OCI-LY1 (cell line): ENCODE results near the gene TBC1D2B.

ENCODE experiments used
- H2AFZ ChIP-seq: fragments of 200-600 bp; sonication (generic), shearing (Covaris generic); 2 replicates; pipeline ENCODE4 v1.6.0; 2014; ENCODE audit warnings: antibody characterized with exemption, mild to moderate bottlenecking, low read length
- H3F3A ChIP-seq: fragments of 200-600 bp; sonication (generic), shearing (Covaris generic); 2 replicates; pipeline ENCODE4 v1.6.0; 2014; ENCODE audit warnings: mild to moderate bottlenecking, antibody characterized with exemption, low read length, moderate library complexity; ENCODE audit not compliant: insufficient read depth
- H3K27ac ChIP-seq: fragments of 200-600 bp; sonication (generic); 2 replicates; pipeline ENCODE4 v1.5.1; 2014; ENCODE audit warnings: low read length, mixed run types, mild to moderate bottlenecking, low read depth; ENCODE audit not compliant: poor library complexity, severe bottlenecking
- H3K27me3 ChIP-seq: fragments of 200-600 bp; sonication (generic); 2 replicates; pipeline ENCODE4 v1.6.0; 2014; ENCODE audit warnings: antibody characterized with exemption, mild to moderate bottlenecking, low read length, moderate library complexity; ENCODE audit not compliant: insufficient read depth
- H3K36me3 ChIP-seq: fragments of 200-600 bp; sonication (generic); 2 replicates; pipeline ENCODE4 v1.6.1; 2014; ENCODE audit warnings: mild to moderate bottlenecking, antibody characterized with exemption, low read length, moderate library complexity, mixed read lengths; ENCODE audit not compliant: insufficient read depth
- H3K4me1 ChIP-seq: fragments of 200-600 bp; sonication (generic); 2 replicates; pipeline ENCODE4 v1.5.1; 2014; ENCODE audit warnings: mild to moderate bottlenecking, low read length, moderate library complexity; ENCODE audit not compliant: insufficient read depth, severe bottlenecking
- H3K4me2 ChIP-seq: fragments of 200-600 bp; sonication (generic), shearing (Covaris generic); 2 replicates; pipeline ENCODE4 v1.6.1; 2014; ENCODE audit warnings: low read length
- H3K4me3 ChIP-seq: fragments of 200-600 bp; sonication (generic); 2 replicates; pipeline ENCODE4 v1.5.1; 2014; ENCODE audit warnings: low read length, low read depth, mild to moderate bottlenecking, mixed read lengths; ENCODE audit not compliant: poor library complexity, severe bottlenecking
- H3K79me2 ChIP-seq: fragments of 200-600 bp; shearing (Covaris generic); 2 replicates; pipeline ENCODE4 v1.6.1; 2016; ENCODE audit warnings: mixed run types, low read length, mixed read lengths; ENCODE audit not compliant: insufficient read depth
- H3K9ac ChIP-seq: fragments of 200-600 bp; sonication (generic), shearing (Covaris generic); 2 replicates; pipeline ENCODE4 v1.6.1; 2014; ENCODE audit warnings: mild to moderate bottlenecking, low read length, mixed read lengths
- H3K9me2 ChIP-seq: fragments of 200-600 bp; sonication (generic), shearing (Covaris generic); 2 replicates; pipeline ENCODE4 v1.6.1; 2014; ENCODE audit warnings: low read depth, mild to moderate bottlenecking, low read length, mixed read lengths
- H3K9me3 ChIP-seq: fragments of 200-600 bp; shearing (Covaris generic); 2 replicates; pipeline ENCODE4 v1.6.1; 2014; ENCODE audit warnings: low read length, mixed read lengths
- H4K20me1 ChIP-seq: fragments of 200-600 bp; sonication (generic), shearing (Covaris generic); 2 replicates; pipeline ENCODE4 v1.6.0; 2016; ENCODE audit warnings: mild to moderate bottlenecking, low read length; ENCODE audit not compliant: insufficient read depth
- CTCF ChIP-seq: fragments of 200-600 bp; sonication (generic), shearing (Covaris generic); IDR thresholded peaks from 2 replicates; pipeline ENCODE4 v1.5.1; 2017; ENCODE audit warnings: mild to moderate bottlenecking, antibody characterized with exemption, low read length, moderate library complexity, mixed read lengths
- EZH2 ChIP-seq: fragments of 200-600 bp; sonication (generic), shearing (Covaris generic); IDR thresholded peaks from 2 replicates; pipeline ENCODE4 v1.8.0; 2017; ENCODE audit warnings: borderline replicate concordance, mixed run types, mild to moderate bottlenecking, antibody characterized with exemption, low read length, moderate library complexity, mixed read lengths

The TBC1D2B gene

GRCh38 chr15:78016860-78017259 is 60.7 kb downstream of the TBC1D2B start:
- Histone ChIP-seq H3K36me3 (peaks cover 67% of the 10 kb centered on the region; the same call in 1 of the 2 replicates), H3K27ac (no peak overlapping the region)

GRCh38 chr15:78012643-78013077 is 64.9 kb downstream of the TBC1D2B start:
- H3K4me1 ChIP-seq: peaks cover 4% of the 10 kb centered on the region
- no peaks in the 10 kb centered on the region for H3K9me3 ChIP-seq
- H3K9me2 ChIP-seq: no peaks in the 10 kb centered on the region
- H3K27me3 ChIP-seq: no peaks in the 10 kb centered on the region
- H2AFZ ChIP-seq: no peak overlapping the region
- no peak for TF ChIP-seq EZH2
- TF ChIP-seq CTCF: no peak
- no peak overlapping the region for H3K4me2 ChIP-seq
- no peak overlapping the region for H3K4me3 ChIP-seq
- no peaks in the 10 kb centered on the region for H4K20me1 ChIP-seq
- H3K27ac ChIP-seq: no peak overlapping the region
- H3K36me3 ChIP-seq: peaks cover 81% of the 10 kb centered on the region; the same call in 1 of the 2 replicates
- no peaks in the 10 kb centered on the region for H3K79me2 ChIP-seq
- H3K9ac ChIP-seq: no peak overlapping the region
- H3F3A ChIP-seq: no peaks in the 10 kb centered on the region

More at GRCh38 chr15:78016860-78017259, 60.7 kb downstream of the TBC1D2B start:
- H3K27me3 ChIP-seq: no peaks in the 10 kb centered on the region
- H3K4me3 ChIP-seq: no peak overlapping the region
- no peaks in the 10 kb centered on the region for H3K79me2 ChIP-seq
- no peak for TF ChIP-seq CTCF
- no peak for TF ChIP-seq EZH2
- H3K9me2 ChIP-seq: no peaks in the 10 kb centered on the region
- no peaks in the 10 kb centered on the region for H3K9me3 ChIP-seq
- no peak overlapping the region for H3K4me2 ChIP-seq
- H3K4me1 ChIP-seq: peaks cover 23% of the 10 kb centered on the region
- no peak overlapping the region for H2AFZ ChIP-seq
- H4K20me1 ChIP-seq: no peaks in the 10 kb centered on the region
- no peak overlapping the region for H3K9ac ChIP-seq
- no peaks in the 10 kb centered on the region for H3F3A ChIP-seq

- peaks cover 82% of the 10 kb centered on the region; the same call in 1 of the 2 replicates for H3K36me3 ChIP-seq
- no peaks in the 10 kb centered on the region for H3K9me3 ChIP-seq
- no peaks in the 10 kb centered on the region for H3K79me2 ChIP-seq
These were observed 67.4 kb downstream of the TBC1D2B start for GRCh38 chr15:78010067-78010466.

More at GRCh38 chr15:78010067-78010466, 67.4 kb downstream of the TBC1D2B start:
- no peak overlapping the region for H3K4me3 ChIP-seq
- H3K9ac ChIP-seq: no peak overlapping the region
- TF ChIP-seq EZH2 (no peak), CTCF (no peak)
- no peaks in the 10 kb centered on the region for H3K27me3 ChIP-seq
- no peak overlapping the region for H3K27ac ChIP-seq
- no peak overlapping the region for H2AFZ ChIP-seq
- H3K9me2 ChIP-seq: no peaks in the 10 kb centered on the region
- H4K20me1 ChIP-seq: no peaks in the 10 kb centered on the region
- no peaks in the 10 kb centered on the region for H3K4me1 ChIP-seq
- H3K4me2 ChIP-seq: no peak overlapping the region
- H3F3A ChIP-seq: no peaks in the 10 kb centered on the region
